GM12878 (cell line): ENCODE measurements around the gene HDAC7. TPM values are rescaled to one million over a fixed set of nuclear protein-coding genes. Genes with fewer than 3 reads are reported as not detected.

Source experiments
- ATAC-seq: fragments of 200-7000 bp; cut with Tn5 transposase; 3 replicates; pipeline ENCODE4 v1.9.1; 2020; ENCODE audit warnings: mild to moderate bottlenecking, moderate library complexity
- BruUV-seq: library from RNA; stranded (reverse); fragments of 400-500 nt; replicated peaks from 2 replicates; lab custom pipeline; 2021; lab: Mats Ljungman, UMichigan
- CTCF ChIA-PET: fragments of 300-600 bp; sonication (Branson Sonifier 250); formaldehyde crosslinking; extraction: SDS; loops from one replicate; lab custom pipeline; 2021; ENCODE audit warnings: inconsistent platforms; lab: Yijun Ruan, JAX
- POLR2A ChIA-PET: fragments of 350-600 bp; formaldehyde crosslinking; extraction: SDS; loops from one replicate; lab custom pipeline; 2021; ENCODE audit warnings: inconsistent platforms; lab: Charles Lee
- RAD21 ChIA-PET: fragments of 300-600 bp; sonication (Branson Sonifier 250); formaldehyde crosslinking; loops from one replicate; lab custom pipeline; 2023; ENCODE audit warnings: antibody characterized with exemption; ENCODE audit not compliant: unreplicated experiment; lab: Charles Lee
- SMC1A ChIA-PET: fragments of 300-600 bp; sonication (Branson Sonifier 250); formaldehyde crosslinking; loops from one replicate; lab custom pipeline; 2023; ENCODE audit not compliant: unreplicated experiment, uncharacterized antibody; lab: Charles Lee
- DNase-seq: peaks from one replicate; pipeline ENCODE4 v3.0.0-alpha.2; 2011; ENCODE audit warnings: low read depth, low spot score
- FAIRE-seq: peaks from 3 replicates; lab custom pipeline; 2011; peaks lifted over from hg19 to GRCh38; lab: Jason Lieb, UNC
- H2AFZ ChIP-seq: 2 replicates; pipeline ENCODE4 v1.6.0; 2011; ENCODE audit warnings: low read depth, low read length, control low read depth; ENCODE audit not compliant: control insufficient read depth
- H3K27ac ChIP-seq: 2 replicates; pipeline ENCODE4 v1.5.1; 2011; ENCODE audit warnings: control low read depth; ENCODE audit not compliant: control insufficient read depth, insufficient read depth
- H3K27me3 ChIP-seq, 2 experiments: replicated peaks in 1 of 2; 2 replicates each; pipeline versions ENCODE4 v1.6.0 to v1.6.1; 2011; ENCODE audit warnings: low read length in 1 of 2; ENCODE audit not compliant: control insufficient read depth in 2 of 2, insufficient read depth in 2 of 2
- H3K36me3 ChIP-seq, 2 experiments: 2 replicates each; pipeline ENCODE4 v1.5.1; 2011; ENCODE audit warnings: low read length in 1 of 2; ENCODE audit not compliant: control insufficient read depth in 2 of 2, insufficient read depth in 2 of 2
- H3K4me1 ChIP-seq: 2 replicates; pipeline ENCODE4 v1.6.1; 2011; ENCODE audit warnings: mild to moderate bottlenecking, low read length, moderate library complexity, mixed read lengths; ENCODE audit not compliant: control insufficient read depth, insufficient read depth
- H3K4me2 ChIP-seq: 2 replicates; pipeline ENCODE4 v1.6.0; 2011; ENCODE audit warnings: control low read depth; ENCODE audit not compliant: control insufficient read depth, insufficient read depth
- H3K4me3 ChIP-seq: fragments of 200-600 bp; sonication (generic); 2 replicates; pipeline ENCODE4 v1.5.1; 2016
- H3K79me2 ChIP-seq: 2 replicates; pipeline ENCODE4 v1.6.0; 2011; ENCODE audit warnings: low read length; ENCODE audit not compliant: control insufficient read depth, insufficient read depth
- H3K9ac ChIP-seq: 2 replicates; pipeline ENCODE4 v1.8.0; 2011; ENCODE audit warnings: low read length, control low read depth, mixed read lengths; ENCODE audit not compliant: control insufficient read depth, insufficient read depth
- H3K9me3 ChIP-seq: replicated peaks from 3 replicates; pipeline ENCODE4 v1.5.1; 2011; ENCODE audit warnings: mild to moderate bottlenecking, low read length; ENCODE audit not compliant: control insufficient read depth, insufficient read depth
- H4K20me1 ChIP-seq: 2 replicates; pipeline ENCODE4 v1.6.0; 2011; ENCODE audit not compliant: control insufficient read depth, insufficient read depth
- CEBPZ ChIP-seq: fragments of 150-350 bp; IDR thresholded peaks from 2 replicates; pipeline ENCODE4 v1.6.1; 2016; ENCODE audit warnings: low read depth, low read length
- CHD2 ChIP-seq: IDR thresholded peaks from 2 replicates; pipeline ENCODE4 v1.6.1; 2011; ENCODE audit warnings: low read depth, low read length, improper control_type of control experiment, borderline replicate concordance
- MYC ChIP-seq: IDR thresholded peaks from 2 replicates; pipeline ENCODE4 v1.6.1; 2011; ENCODE audit warnings: mild to moderate bottlenecking, low read length, moderate library complexity, inconsistent platforms; ENCODE audit not compliant: insufficient read depth, insufficient replicate concordance, insufficient read length, severe bottlenecking
- NR2F1 ChIP-seq: fragments of 450-650 bp; conservative IDR thresholded peaks from 2 replicates; pipeline ENCODE4 v1.6.1; 2017; ENCODE audit warnings: mild to moderate bottlenecking
- POLR2AphosphoS2 ChIP-seq: IDR thresholded peaks from 2 replicates; pipeline ENCODE4 v1.6.1; 2011; ENCODE audit warnings: low read depth, mild to moderate bottlenecking, low read length, improper control_type of control experiment, moderate library complexity
- RB1 ChIP-seq: fragments of 450-650 bp; formaldehyde crosslinking; IDR thresholded peaks from 2 replicates; pipeline ENCODE4 v1.6.1; 2017; ENCODE audit warnings: mild to moderate bottlenecking, borderline replicate concordance
- SMARCA5 ChIP-seq: fragments of 450-650 bp; IDR thresholded peaks from 2 replicates; pipeline ENCODE4 v1.6.1; 2017; ENCODE audit warnings: mild to moderate bottlenecking
- WRNIP1 ChIP-seq: IDR thresholded peaks from 2 replicates; pipeline ENCODE4 v1.6.1; 2011; ENCODE audit warnings: low read depth, low read length, improper control_type of control experiment, borderline replicate concordance
- ZNF207 ChIP-seq: fragments of 450-650 bp; IDR thresholded peaks from 2 replicates; pipeline ENCODE4 v1.6.1; 2014; ENCODE audit warnings: antibody characterized with exemption, mild to moderate bottlenecking, borderline replicate concordance
- ZSCAN29 ChIP-seq: fragments of 450-650 bp; IDR thresholded peaks from 2 replicates; pipeline ENCODE4 v1.6.1; 2017; ENCODE audit warnings: mild to moderate bottlenecking, moderate library complexity
- WGBS: methylation state at CpG from one replicate; pipeline ENCODE4 v1.1.6; 2016; ENCODE audit warnings: low lambda C conversion rate; ENCODE audit not compliant: insufficient replicate concordance, insufficient coverage; ENCODE audit errors: missing lambda C conversion rate; 5-methylcytosine and 5-hydroxymethylcytosine counted together
- in situ Hi-C: fragments of 300-500 bp; cut with MboI; formaldehyde crosslinking; loops from 9 replicates; pipeline ENCODE4 v1.14.3; 2018; ENCODE audit warnings: mixed read lengths
- intact Hi-C: fragments of 100-400 bp; cut with micrococcal nuclease; formaldehyde crosslinking; loops from one replicate; pipeline ENCODE4 v1.14.2; 2022; ENCODE audit not compliant: unreplicated experiment
- polyA plus RNA-seq, 11 experiments: library from polyadenylated mRNA; depleted of rRNA in 4 of 11; unstranded in 6 of 11; stranded (reverse) in 5 of 11; fragments of >200 nt; fragmentation: Nextera tagmentation in 4 of 11; fragmentation: Illumina TruSeq in 1 of 11; extraction: Ambion mirVana in 4 of 11; extraction: Trizol in 1 of 11; gene quantifications; 1 replicate in 1 of 11; 2 replicates in 10 of 11; pipeline versions ENCODE4 v1.2.1 to v1.2.3, GENCODE V29; 2011 to 2016; ENCODE audit warnings: inconsistent platforms in 2 of 11, missing spikeins in 2 of 11, low read depth in 1 of 11
- total RNA-seq, 4 experiments: library from RNA; depleted of rRNA in 3 of 4; stranded (reverse); fragments of >200 nt in 3 of 4; fragmentation: Illumina TruSeq in 1 of 4; extraction: Trizol in 1 of 4; gene quantifications; 2 replicates each; pipeline versions ENCODE4 v1.2.1 to v1.2.3, GENCODE V29; 2013 to 2021
- TF ChIP-seq, protein P1 (sequence below): IDR thresholded peaks from 2 replicates; pipeline ENCODE4 v1.6.1; 2011; ENCODE audit warnings: borderline replicate concordance, low read depth, mild to moderate bottlenecking, moderate library complexity, mixed read lengths, low read length; ENCODE audit not compliant: insufficient read depth; ENCODE audit errors: extremely low read length

The HDAC7 gene
- total and polyA plus RNA-seq, 10 of the 15 experiments (the other 5 are each of a cell fraction or from before 2014, with no cell fraction given), result 0.47 to 18.3 (median 5.4) TPM

DNA sequence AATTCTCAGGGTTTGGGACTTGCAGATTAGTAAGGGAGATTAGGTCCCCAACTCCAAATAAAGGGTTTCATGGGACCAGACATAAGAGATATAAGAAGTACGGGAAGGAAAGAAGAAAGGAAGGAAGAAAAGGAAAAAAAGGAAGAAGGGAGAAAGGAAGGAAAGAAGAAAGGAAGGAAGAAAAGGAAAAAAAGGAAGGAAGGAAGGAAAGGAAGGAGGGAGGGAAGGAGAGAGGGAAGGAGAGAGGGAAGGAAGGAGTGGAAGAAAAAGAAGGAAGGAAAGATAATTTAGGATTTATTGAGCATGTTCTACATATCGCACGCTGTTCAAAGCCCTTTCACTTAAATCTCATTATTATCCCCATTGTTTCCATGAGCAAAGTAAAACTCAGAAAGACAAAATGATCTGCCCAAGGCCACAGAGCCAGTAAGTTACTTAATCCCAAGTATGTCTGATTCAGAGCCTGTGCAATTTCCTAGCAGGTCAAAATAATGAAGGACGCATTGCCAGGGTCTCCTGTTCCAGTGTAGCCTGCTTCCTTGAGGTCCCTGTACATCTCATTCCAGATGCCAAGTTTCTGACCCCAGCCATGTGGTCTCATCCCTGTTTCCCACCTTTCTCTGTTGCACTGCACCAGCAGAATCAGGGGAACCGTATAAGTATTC, 3.9 kb upstream of the HDAC7 start:
- POLR2A ChIA-PET, result no interaction called here
- no peaks in the 10 kb centered on the region for H3K36me3 ChIP-seq
- TF ChIP-seq SMARCA5 (no peak), ZNF207 (no peak), RB1 (no peak)
- TF ChIP-seq, all 136 proteins: peak for 0
- Histone ChIP-seq H3K4me3 (no peak overlapping the region), H3K27me3 (peaks cover 0 to 4% of the 10 kb centered on the region in 2 experiments; a peak in 3 of 4 replicates), H4K20me1 (no peaks in the 10 kb centered on the region), H3K4me2 (no peak overlapping the region), H3K4me1 (peaks cover 25% of the 10 kb centered on the region), H3K79me2 (peaks cover 3% of the 10 kb centered on the region), H3K27ac (no peak overlapping the region), H3K9me3 (no peaks in the 10 kb centered on the region), H2AFZ (no peak overlapping the region), H3K9ac (no peak overlapping the region)
- ChIA-PET SMC1A (interaction anchor here (1.0 to 1.9 kb wide), 3 partner anchors 9 to 15 kb away, joined by 3 to 13 read pairs (median 4); no protein-coding TSS in a partner anchor), CTCF (no interaction called here), RAD21 (no interaction called here)
- intact Hi-C loops (no loop called here), in situ Hi-C loops (no loop called here)
- DNase-seq (no peak), ATAC-seq (no peak), FAIRE-seq (no peak)
- 83% methylated on average over 5 of the region's 5 CpGs for WGBS
- no TSS peak for BruUV-seq

GRCh38 chr12:47822863-47823262, 3.2 kb upstream of the HDAC7 start:
- Histone ChIP-seq H3K4me3 (no peak overlapping the region), H3K4me1 (peaks cover 18% of the 10 kb centered on the region), H3K27ac (no peak overlapping the region), H3K9ac (no peak overlapping the region), H3K79me2 (peaks cover 8% of the 10 kb centered on the region), H3K9me3 (no peaks in the 10 kb centered on the region), H4K20me1 (no peaks in the 10 kb centered on the region; the same call in 1 of the 2 replicates), H3K27me3 (peaks cover 0 to 7% of the 10 kb centered on the region in 2 experiments; a peak in 3 of 4 replicates), H3K36me3 (no peaks in the 10 kb centered on the region; a peak in 1 of 4 replicates), H2AFZ (no peak overlapping the region), H3K4me2 (no peak overlapping the region)
- no peak for ATAC-seq
- no peak for DNase-seq
- ChIA-PET CTCF (interaction anchor here (0.7 to 1.3 kb wide), 4 partner anchors 13 to 126 kb away, joined by 3 to 6 read pairs (median 4); no protein-coding TSS in a partner anchor), POLR2A (interaction anchor here (0.8 kb wide), 1 partner anchor 10 kb away, joined by 4 read pairs; no protein-coding TSS in a partner anchor), SMC1A (interaction anchor here (1.0 to 3.4 kb wide), 4 partner anchors 9 to 15 kb away, joined by 3 to 23 read pairs (median 8); no protein-coding TSS in a partner anchor), RAD21 (interaction anchor here (1.4 to 1.5 kb wide), 2 partner anchors 9 to 11 kb away, joined by 3 to 4 read pairs; no protein-coding TSS in a partner anchor)
- in situ Hi-C loops (no loop called here), intact Hi-C loops (no loop called here)
- FAIRE-seq, result no peak
- 92% methylated on average over 3 of the region's 3 CpGs for WGBS
- no TSS peak for BruUV-seq
- TF ChIP-seq POLR2AphosphoS2 (no peak), WRNIP1 (no peak), CHD2 (no peak), CEBPZ (no peak), ZSCAN29 (no peak), MYC (no peak), NR2F1 (no peak)
- TF ChIP-seq, protein P1, sequence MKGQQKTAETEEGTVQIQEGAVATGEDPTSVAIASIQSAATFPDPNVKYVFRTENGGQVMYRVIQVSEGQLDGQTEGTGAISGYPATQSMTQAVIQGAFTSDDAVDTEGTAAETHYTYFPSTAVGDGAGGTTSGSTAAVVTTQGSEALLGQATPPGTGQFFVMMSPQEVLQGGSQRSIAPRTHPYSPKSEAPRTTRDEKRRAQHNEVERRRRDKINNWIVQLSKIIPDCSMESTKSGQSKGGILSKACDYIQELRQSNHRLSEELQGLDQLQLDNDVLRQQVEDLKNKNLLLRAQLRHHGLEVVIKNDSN, result no peak
